NCI-H748 treated with DMSO at 0.1 percent for 48 hours (cell line): Measurements from ENCODE around the gene AGTRAP.

Experiments
- DNase-seq: peaks from one replicate; lab custom pipeline; 2025; lab: John Stamatoyannopoulos, UW

AGTRAP gene, protein sequence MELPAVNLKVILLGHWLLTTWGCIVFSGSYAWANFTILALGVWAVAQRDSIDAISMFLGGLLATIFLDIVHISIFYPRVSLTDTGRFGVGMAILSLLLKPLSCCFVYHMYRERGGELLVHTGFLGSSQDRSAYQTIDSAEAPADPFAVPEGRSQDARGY

DNA sequence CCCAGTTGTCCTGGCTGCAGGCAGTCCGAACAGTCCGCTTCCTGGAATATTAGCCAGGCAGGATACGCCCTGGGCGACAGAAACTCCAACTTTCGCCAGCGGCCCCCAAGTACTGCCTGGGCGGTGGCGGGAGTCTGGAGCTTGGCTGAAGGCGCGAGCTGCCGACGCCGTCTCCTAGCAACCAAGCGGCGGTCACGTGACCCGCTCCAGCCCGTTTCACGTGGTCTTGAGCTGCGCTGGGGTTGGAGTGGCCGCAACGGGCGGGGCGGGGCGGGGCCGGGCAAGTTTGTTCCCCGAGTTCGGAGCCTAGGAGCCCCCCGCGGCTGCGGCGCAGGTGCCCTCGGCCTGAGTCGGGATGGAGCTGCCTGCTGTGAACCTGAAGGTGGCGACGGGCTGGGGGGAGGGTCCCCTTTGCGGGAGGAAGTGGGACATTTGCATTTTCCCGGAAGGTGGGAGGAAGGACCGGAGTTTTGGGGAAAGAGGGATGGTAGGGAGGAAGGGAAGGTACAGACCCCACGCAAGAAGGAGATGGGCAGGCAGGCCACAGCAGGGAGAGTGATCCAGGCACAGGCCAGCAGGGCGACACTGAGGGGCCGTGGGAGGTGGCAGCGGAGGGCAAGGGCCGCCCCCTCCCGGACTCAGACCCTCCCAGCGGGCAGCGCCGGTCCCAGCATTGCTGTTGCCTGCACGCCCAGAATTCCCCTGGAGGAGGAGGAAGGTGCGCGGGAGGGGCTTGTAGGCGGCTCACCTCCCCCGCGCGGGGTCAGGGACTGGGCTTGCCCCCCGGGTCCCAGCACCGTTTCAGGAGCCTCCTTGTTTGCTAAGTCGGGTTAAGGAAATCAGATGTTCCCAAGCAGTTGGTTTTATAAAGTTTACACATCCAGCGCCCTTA is at the start of gene AGTRAP:
Gene AGTRAP (plus strand): TSS at position 283 of the 892 bp plus-strand sequence. CDS start 73 bp downstream, at position 356.
- peak; percentile 66 for DNase-seq

DNA sequence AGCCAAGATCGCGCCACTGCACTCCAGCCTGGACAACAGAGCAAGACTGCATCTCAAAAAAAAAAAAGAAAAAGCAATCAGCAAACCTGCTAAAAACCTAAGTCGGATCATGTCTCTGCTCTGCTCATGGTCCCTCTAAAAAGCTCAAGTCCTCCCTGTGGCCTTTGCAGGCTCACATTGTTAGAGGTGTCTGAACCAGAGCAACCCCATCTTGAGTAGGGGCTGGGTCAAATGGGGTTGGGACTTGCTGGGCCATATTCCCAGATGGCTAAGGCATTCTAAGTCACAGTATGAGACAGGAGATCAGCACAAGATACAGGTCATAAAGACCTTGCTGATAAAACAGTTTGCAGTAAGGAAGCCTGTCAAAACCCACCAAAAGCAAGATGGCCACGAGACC is 47.4 kb upstream of the AGTRAP start:
- DNase-seq: no peak

DNA sequence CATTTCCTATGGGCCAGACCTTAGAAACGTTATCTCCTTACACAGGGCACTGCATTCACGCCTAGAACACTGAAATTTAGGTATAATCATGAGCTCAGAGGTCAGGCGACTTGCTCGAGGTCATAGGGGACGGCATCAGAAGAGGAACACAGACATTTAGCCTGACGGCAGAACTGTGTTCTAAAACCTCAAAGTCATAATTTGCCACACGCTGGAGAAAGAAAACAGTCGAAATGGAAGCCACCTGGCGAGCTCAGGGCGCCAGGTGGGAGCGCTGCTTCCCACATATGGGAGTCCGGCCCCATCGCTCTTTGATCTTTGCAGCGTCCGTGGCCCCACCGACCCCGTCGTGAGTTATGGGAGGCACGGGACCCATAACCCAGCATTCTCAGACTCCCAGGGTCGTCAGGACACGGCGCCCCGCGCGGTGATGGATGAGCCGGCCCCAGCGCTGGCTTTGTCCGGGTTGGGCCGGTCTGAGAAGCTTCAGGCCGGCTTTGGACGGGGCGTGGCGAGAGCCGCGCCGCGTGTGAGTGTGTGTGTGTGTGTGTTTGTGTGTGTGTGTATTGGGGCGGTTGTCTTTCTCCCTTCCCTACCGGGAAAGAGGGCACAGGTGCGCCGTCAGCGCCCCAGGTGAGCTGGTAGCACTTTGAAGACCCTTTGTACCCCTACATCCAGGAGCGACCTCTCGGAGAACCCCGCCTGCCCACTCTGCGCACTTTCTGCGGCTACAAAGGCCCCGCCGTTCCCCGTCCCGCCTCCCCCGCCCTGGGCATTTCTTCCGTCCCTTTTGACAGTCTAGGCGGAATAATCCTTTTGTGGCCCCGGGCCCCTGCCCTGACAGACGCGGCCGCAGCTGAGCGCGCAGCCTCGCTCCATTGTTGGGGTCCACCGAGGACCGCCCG is 45.3 kb upstream of the AGTRAP start:
- DNase-seq: peak; percentile 22

DNA sequence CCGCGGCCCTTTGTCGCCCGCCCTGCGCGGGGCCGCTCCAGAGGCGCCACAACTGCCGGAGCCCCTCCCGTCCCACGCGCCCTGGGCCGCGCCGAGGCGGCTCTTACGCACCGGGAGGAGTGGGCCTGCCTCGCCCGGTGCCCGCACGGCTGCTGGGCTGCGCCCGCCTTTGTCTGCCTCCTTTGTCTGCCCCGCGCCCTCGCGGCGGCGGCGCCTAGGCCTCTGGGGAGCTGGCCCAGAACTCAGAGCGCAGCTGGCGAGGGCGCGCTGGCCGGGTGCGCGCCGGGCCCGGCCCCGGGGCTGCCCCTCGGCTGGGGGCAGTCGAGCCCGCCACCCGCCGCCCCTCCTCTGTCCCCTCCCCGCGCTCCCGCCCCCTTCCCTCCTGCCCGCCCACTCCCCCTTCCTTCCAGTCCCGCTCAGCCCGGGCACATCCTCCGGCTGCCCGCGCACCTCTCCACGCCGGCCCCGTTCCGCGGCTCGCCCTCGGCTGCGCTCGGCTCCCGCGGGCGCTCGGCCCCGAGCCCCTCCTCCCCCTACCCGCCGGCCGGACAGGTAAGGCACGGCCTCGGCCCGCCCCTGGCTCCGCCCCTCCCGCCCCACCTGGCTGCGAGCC is 44.5 kb upstream of the AGTRAP start, which contains the start of gene DRAXIN:
Gene DRAXIN (plus strand): TSS at position 409 of the 613 bp plus-strand sequence. CDS start 14,549 bp downstream, outside the sequence.
- peak; percentile 24 for DNase-seq

DNA sequence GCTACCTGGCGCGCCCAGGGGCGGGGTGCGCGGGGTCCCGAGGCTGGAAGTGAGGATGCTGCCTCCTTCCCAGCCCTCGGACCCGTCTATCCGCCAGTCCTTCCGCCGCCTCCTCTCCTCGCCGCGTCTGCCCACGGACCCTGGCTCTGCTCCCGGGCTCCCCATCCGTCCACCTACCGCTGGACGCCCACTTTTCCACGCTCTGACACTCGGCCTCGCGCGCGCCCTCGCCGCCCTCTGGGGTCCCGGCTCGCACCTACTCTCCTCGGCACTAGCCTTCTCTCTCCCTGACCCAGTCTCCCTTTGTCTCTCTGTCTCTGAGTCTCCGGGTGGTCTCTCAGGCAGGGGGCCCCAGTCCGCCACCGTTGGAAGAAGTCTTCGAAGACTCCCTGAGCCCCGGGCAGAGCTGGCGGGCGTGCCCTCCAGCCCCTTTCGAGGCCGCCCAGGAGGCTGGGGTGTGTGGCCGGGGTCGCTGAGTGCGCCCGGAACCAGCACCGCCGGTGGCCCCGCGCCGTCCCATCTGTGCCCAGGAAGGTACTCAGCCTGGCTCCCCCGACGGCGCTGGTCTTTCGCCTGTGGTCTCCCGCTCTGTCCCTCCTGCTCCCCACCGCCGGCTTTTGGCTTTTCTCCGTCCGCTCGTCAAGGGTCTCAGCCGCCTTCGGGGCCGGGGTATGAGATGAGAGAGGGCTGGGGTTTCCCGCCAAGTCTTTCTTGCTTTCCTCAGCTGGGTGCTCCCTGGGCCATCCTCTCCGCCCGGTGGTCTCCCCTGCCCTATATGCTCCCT is 43.8 kb upstream of the AGTRAP start:
- DNase-seq: no peak

DNA sequence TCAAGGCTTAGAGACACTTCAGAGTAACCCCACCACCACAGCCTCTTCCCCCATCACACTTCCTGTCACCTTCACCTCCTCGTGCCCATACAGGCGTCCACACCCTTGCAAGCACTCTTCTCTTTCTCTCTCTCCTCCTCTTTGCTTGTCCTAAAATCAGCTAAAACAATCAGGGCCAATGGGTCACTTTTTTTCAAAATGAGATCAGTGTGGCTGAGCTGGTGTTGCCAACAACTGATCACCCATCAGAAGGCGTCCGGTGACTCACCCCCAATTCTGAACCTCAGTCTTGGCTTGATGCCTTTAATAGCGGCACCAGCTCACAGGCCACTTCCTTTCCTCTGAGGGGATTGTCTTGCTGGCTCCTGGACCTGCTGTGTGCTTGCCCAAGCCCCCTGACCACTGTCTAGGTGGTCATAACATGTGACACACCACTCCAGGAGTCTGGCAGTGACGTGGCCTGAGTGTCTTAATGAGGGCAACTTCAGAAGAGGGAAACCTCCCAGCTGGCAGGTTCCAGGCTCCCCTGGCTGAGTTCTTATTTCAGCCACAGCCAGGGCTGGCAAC is 42.8 kb upstream of the AGTRAP start:
- no peak for DNase-seq

DNA sequence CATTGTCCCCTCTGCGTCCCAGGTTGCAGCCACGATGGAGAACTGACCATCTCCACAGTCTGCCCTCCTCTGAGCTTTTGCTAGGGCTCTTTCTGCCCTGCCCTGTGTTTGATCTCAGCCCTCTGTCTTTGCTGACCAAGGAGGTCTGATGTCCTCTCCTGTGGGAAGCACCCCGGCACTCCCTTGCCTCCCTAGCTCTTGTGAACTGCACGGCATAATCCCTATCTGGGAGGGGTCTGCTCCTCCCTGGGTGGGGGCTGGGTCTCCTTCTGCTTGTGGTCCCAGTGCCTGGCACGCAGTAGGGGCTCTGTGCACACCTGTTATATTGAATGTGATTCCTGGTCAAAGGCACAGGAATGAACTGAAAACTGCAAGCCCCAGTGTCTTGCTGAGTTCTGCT is 42.0 kb upstream of the AGTRAP start:
- no peak for DNase-seq

DNA sequence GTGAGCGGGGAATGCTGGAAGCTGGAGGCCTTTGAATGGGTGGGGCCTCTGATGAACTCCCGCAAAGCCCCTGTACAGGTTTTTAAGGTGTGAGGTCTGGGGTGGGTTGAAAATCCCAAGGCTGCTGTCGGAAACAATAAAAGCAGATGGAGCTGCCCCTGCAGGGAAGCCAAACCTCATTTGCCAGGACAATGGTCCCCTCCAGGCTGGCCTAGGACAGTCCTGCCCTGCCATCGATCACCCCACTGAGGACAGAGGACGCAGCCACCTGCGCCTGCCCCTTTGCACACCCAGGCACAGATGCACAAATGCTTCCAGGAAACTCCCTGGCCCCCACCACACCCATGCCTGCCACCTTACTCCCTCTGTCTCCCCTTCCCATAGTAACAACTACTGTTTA is 40.1 kb upstream of the AGTRAP start:
- DNase-seq: no peak

DNA sequence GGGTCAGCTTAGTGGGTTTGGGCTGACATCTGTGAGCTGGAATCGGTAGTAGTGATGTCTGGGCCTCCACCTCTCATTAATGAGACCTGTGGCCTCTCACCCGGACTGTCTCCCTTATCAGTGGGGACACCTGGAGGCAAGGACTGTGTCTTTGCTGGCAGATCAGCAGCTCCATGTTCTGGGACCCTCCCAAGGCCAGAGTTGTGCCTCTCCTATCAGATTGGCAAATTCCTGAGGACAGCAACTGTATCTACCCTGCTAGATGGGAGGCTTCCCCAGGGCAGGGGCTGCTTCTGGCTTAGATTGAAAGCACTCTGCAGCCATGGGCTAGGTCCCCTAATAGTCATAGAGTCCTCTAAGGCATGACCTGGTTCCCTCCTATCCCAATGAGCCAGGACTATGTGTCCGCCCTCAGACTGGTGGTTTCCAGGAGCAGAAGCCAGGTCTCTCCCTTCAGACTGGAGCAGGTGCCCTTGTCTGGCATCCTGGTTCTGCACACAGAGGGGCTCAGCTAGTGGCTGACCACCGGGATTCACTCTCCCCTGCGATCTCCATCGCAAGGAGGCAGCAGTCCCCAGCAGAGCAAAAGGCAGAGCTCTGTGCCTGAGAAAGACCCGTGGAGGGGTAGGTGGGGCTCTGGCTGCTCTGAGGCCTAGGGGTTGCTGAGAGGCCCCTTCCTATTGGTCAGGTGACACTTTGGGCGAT is 38.6 kb upstream of the AGTRAP start:
- DNase-seq: no peak

DNA sequence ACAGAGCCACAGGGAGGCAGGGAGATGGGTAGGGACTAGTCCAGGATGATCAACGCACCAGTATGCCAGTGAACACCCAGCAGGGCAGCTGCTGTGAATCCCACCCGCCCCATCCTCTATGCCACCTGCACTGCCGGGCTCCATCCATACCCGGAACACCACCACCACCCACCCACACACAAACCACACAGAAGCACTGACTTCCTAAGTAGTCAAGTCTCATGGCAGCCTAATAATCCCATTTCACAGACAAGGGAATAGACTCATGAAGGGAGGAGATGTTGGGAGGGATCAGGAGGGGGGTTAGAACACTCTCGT is 38.1 kb upstream of the AGTRAP start:
- DNase-seq: no peak

DNA sequence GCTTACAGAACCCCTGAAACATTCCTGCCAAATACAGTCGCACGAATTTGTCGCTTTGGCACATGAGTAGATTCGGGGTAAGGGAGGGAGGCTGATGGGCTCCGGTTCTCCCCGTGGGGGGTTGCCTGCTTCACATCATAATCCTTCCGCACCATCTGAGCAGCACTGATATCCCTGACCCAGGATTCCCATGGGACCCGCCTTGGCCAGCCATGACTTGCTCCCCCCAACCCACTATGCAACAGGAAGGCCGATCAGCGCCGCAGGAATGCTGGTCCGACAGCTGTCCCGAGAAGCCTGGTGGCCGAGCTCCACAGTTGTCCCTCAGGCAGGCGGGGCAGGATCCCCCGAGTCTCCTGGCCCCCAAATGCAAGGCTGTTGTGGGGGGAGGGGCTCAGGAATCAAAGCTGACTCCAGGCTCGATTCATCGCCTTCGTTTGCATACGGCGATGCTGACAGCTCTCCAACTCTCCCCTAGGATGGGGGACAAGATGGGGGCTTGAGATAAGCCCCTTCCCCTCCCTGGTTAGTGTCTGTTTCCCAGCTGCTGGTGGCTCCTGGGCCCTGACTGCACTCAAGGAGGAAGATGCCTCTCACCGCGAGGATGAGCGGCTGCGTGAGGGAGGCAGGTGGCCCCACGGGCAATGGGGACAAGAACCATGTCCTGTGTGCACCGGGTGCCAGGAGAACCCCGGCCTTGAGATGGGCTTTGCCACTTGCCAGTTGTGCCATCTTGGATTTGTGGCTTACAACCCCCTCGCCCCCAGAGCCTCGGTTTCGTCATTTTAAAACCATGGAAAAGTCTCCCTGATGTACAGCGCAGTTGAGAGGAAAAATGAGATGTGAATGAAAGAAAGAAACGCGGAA is 35.1 kb upstream of the AGTRAP start:
- DNase-seq: no peak

DNA sequence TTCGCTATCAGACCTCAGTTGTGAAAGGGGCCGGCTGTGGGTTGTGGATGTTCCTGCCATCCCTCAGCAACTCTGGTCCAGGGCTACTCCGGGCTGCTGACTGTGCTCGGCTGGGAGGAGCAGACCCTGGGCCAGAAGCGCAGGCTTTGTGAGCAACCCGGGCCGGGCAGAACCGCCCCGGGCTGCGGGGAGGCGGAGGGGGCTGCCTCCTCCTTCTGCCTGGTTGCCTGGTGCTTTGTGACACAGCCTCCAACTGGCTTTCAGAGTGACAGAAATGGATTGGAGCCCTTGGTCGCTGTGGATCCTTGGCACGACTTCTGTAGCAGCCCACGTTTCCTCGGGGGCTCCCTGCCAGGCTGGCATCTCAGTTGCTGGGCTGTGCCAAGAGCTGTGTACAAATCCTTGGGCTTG is 34.4 kb upstream of the AGTRAP start:
- no peak for DNase-seq

DNA sequence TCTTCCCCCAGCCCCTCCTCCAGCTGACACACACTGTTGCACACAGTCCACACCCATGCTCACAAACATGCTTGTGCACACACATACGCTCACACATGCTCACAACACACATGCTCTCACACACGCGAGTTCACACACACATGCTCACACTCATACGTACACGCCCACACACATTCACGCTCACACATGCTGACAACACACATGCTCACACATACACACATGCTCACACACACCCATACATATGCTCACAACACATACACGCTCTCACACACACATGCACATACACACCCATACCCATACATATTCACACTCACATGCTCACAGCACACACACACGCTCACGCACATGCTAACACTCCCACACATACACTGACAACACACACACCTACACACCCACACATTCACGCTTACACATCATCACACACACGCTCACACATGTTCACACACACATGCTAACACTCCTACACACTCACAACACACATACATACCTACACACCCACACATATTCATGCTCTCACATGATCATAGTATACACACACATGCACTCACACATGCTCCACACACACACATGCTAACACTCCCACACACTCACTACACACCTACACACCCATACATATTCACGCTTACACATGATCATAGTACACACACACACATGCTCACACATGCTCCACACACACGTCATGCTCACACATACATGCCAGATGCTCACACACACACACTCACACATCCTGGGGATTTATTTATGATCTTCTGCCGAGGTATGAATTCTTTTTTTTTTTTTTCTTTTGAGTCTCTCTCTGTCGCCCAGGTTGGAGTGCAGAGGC is 33.7 kb upstream of the AGTRAP start:
- DNase-seq: no peak

DNA sequence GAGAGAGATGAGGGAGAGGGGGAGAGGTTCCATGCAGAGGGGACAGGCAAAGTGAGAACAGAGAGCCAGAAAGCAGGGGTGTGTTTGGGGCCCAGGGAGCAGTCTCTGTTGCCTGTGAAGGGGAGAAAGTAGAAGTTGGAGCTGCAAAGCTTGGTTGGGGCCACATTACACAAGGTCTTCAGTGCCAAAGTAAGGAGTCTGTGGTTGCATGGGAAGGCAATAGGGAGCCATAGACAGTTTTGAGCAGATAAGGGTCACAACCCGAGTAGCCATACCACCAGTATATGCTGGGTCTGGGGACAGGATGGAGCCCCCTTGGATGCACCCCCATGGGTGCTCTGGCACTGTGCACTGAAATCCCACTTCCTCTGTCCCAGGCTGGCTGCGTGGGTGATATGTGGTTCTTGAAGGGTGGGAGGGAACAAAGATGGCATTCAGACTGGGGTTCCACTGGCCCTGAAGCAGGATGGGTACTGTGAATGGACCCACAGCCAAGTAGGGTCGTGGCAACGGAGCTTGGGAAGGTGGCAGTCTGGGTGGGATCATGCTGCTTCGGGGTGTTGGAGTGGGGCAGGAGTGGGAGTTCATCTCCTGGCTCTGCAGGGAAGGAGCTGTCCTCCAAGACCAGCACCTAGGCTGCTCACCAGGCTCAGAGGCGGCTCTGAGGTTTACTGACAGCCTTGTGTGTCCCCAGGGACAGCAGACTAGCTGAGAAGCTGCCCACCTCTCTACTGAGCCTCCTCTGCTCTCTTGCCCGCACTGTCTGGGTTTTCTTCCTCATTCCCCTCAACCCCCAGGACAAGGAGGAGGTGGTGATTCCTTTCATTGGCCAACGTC is 32.4 kb upstream of the AGTRAP start:
- DNase-seq: no peak

DNA sequence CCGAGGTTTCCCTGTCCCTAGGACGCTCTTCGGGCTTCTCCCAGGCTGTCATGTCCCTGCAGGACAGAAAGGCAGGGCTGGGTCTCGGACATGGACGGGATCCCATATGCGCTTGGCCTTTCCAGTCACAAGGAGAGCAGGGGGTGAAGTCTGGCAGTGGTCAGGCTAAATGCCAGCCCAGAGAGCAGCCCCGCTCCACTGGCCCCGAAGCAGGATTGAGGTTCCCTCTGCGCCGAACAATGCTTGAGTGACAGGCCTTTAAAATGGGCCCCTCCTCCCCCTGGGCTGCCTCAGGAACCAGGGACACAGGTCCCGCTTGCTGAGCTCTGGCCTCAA is 31.8 kb upstream of the AGTRAP start:
- DNase-seq: no peak

DNA sequence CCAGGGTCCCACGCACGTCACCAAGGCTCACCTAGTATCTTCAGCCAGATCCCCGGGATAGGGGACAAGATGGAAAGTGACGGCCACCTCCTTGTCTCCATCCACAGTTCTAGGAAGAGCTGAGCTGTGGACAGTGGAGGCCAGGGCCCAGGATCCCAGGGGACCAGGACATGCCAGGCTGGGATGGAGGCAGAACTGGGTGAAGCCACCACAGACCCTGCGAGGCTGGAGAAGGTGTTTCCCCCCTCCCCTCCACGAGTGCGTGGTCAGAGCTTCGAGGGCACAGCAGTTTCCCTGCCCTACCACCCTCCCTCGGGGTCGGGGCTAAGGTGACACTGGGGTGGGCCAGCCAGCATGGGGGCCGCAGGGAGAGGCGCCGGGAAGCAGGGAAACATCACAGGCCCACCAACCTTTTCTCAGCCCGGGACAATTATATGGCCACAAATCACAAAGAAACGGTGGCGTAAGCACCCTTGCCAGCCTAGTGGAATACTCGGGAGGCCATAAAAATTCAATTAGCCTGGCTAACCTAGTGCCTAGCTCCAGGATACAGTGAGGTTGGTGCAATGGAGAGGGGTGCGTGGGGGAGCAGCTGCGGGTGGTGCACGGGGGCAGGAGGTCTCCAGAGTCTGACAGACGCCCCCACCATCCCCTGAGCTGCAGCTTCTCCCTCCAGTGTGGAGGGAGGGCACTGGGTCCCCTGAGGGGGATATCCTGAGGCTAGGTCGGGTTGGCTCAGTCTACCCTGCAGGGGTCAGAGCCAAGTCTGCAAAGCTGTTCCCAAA is 31.1 kb upstream of the AGTRAP start:
- DNase-seq: no peak

DNA sequence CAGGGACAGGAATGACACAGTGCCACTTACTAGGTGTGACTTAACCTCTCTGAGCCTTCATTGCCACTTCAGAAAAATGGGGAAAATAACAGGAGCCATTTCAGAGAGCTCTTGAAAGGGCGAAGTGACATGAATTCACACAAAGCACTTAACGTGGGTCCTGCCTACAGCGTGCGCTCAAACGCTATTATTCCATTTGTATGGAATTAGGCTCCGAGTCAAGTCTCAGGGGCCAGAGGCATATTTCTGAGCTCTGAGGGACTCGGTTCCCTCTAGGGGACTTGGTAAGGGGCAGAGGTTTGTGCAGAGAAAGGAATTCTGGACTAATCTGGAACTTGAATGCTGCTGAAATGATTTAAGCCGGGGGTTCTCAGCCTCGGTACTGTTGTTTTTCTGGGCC is 30.3 kb upstream of the AGTRAP start:
- no peak for DNase-seq
